PC-3 (cell line): Measurements from ENCODE around the gene GRPR. TPM values are rescaled to one million over a fixed set of nuclear protein-coding genes. Genes with fewer than 3 reads are reported as not detected.

Experiments used
- ATAC-seq: fragments of 200-7000 bp; cut with Tn5 transposase; 2 replicates; pipeline ENCODE4 v1.9.1; 2020; ENCODE audit warnings: mild to moderate bottlenecking, moderate library complexity
- BruUV-seq: library from RNA; stranded (reverse); fragments of 400-500 nt; replicated peaks from 2 replicates; lab custom pipeline; 2021; lab: Mats Ljungman, UMichigan
- CTCF ChIA-PET: fragments of 300-600 bp; sonication (Branson Sonifier 250); formaldehyde crosslinking; loops from one replicate; lab custom pipeline; 2022; ENCODE audit warnings: antibody characterized with exemption; lab: Charles Lee
- POLR2A ChIA-PET: fragments of 300-600 bp; sonication (Branson Sonifier 250); formaldehyde crosslinking; loops from one replicate; lab custom pipeline; 2022; ENCODE audit warnings: antibody characterized with exemption; ENCODE audit not compliant: unreplicated experiment; lab: Charles Lee
- DNase-seq: peaks from one replicate; pipeline ENCODE4 v3.0.0-alpha.2; 2015
- H2AFZ ChIP-seq: fragments of 300-600 bp; sonication (generic); 2 replicates; pipeline ENCODE4 v1.6.0; 2016; ENCODE audit warnings: antibody characterized with exemption, low read length
- H3F3A ChIP-seq: fragments of 300-600 bp; sonication (generic); one replicate; pipeline ENCODE4 v1.6.0; 2017; ENCODE audit warnings: antibody characterized with exemption, low read length, control low read depth, mild to moderate bottlenecking; ENCODE audit not compliant: unreplicated experiment
- H3K27ac ChIP-seq: fragments of 300-600 bp; sonication (generic); 2 replicates; pipeline ENCODE4 v1.5.1; 2016; ENCODE audit warnings: mild to moderate bottlenecking, low read length
- H3K27me3 ChIP-seq: fragments of 300-600 bp; sonication (generic); 2 replicates; pipeline ENCODE4 v1.6.1; 2016; ENCODE audit warnings: low read length, mixed read lengths
- H3K36me3 ChIP-seq: fragments of 300-600 bp; sonication (generic); 2 replicates; pipeline ENCODE4 v1.6.1; 2016; ENCODE audit warnings: low read depth, mixed run types, low read length, mixed read lengths
- H3K4me1 ChIP-seq: fragments of 300-600 bp; sonication (generic); 2 replicates; pipeline ENCODE4 v1.5.1; 2016; ENCODE audit warnings: low read length; ENCODE audit not compliant: insufficient read depth
- H3K4me2 ChIP-seq: fragments of 300-600 bp; sonication (generic); 2 replicates; pipeline ENCODE4 v1.6.0; 2016; ENCODE audit warnings: low read length
- H3K4me3 ChIP-seq: fragments of 300-600 bp; sonication (generic); 2 replicates; pipeline ENCODE4 v1.5.1; 2016; ENCODE audit warnings: mild to moderate bottlenecking, low read length, mixed read lengths
- H3K79me2 ChIP-seq: fragments of 300-600 bp; sonication (generic); 2 replicates; pipeline ENCODE4 v1.6.1; 2017; ENCODE audit warnings: low read length, mixed read lengths
- H3K9ac ChIP-seq: fragments of 300-600 bp; sonication (generic); 2 replicates; pipeline ENCODE4 v1.6.0; 2016; ENCODE audit warnings: mild to moderate bottlenecking, low read length
- H3K9me2 ChIP-seq: fragments of 300-600 bp; sonication (generic); replicated peaks from 2 replicates; pipeline ENCODE4 v1.6.1; 2016; ENCODE audit warnings: mixed run types, low read length, mixed read lengths
- H3K9me3 ChIP-seq: fragments of 300-600 bp; sonication (generic); 2 replicates; pipeline ENCODE4 v1.6.1; 2016; ENCODE audit warnings: low read length, mixed read lengths
- H4K20me1 ChIP-seq: fragments of 300-600 bp; sonication (generic); 2 replicates; pipeline ENCODE4 v1.6.1; 2016; ENCODE audit warnings: low read length, mixed read lengths
- CTCF ChIP-seq: fragments of 300-600 bp; sonication (generic); conservative IDR thresholded peaks from 2 replicates; pipeline ENCODE4 v1.5.1; 2017; ENCODE audit warnings: antibody characterized with exemption, low read depth, mild to moderate bottlenecking, low read length
- EZH2 ChIP-seq: fragments of 300-600 bp; sonication (generic); IDR thresholded peaks from one replicate; pipeline ENCODE4 v1.6.1; 2017; ENCODE audit warnings: antibody characterized with exemption, mild to moderate bottlenecking, low read length; ENCODE audit not compliant: unreplicated experiment
- EZH2phosphoT487 ChIP-seq: fragments of 300-600 bp; sonication (generic); IDR thresholded peaks from 2 replicates; pipeline ENCODE4 v1.6.1; 2018; ENCODE audit warnings: mild to moderate bottlenecking, antibody characterized with exemption, low read length, borderline replicate concordance
- intact Hi-C: fragments of 100-400 bp; cut with micrococcal nuclease; formaldehyde crosslinking; loops from 2 replicates; pipeline ENCODE4 v1.9.0; 2023
- total RNA-seq: library from RNA; depleted of rRNA; stranded (reverse); fragments of >200 nt; gene quantifications from 2 replicates; pipeline ENCODE4 v1.2.3, GENCODE V29; 2014

The GRPR gene
- total RNA-seq, 1 experiment from 2014 or later = 26.5 TPM

- ATAC-seq = no peak
- intact Hi-C loops = no loop called here
- no peaks in the 10 kb centered on the region for H3K9me3 ChIP-seq
Observed at GRCh38 chrX:16162391-16162790, 39.0 kb downstream of the GRPR start.

GRCh38 chrX:16164748-16165147 lies 41.4 kb downstream of the GRPR start:
- no peak overlapping the region for H2AFZ ChIP-seq
- H3K4me3 ChIP-seq = no peak overlapping the region
- ChIA-PET CTCF (no interaction called here), POLR2A (no interaction called here)
- DNase-seq (no peak), ATAC-seq (no peak)
- H3K4me2 ChIP-seq = no peak overlapping the region
- H3K9me3 ChIP-seq = no peaks in the 10 kb centered on the region
- H3K9ac ChIP-seq = no peak overlapping the region
- no peaks in the 10 kb centered on the region for H3K36me3 ChIP-seq
- no peak for TF ChIP-seq CTCF
- no peak for TF ChIP-seq EZH2
- no peak for TF ChIP-seq EZH2phosphoT487
- H4K20me1 ChIP-seq = no peaks in the 10 kb centered on the region
- H3F3A ChIP-seq = no peaks in the 10 kb centered on the region
- H3K27me3 ChIP-seq = no peaks in the 10 kb centered on the region
- H3K9me2 ChIP-seq = no peaks in the 10 kb centered on the region
- intact Hi-C loops = no loop called here
- H3K4me1 ChIP-seq = peaks cover 17% of the 10 kb centered on the region
- no peak overlapping the region for H3K27ac ChIP-seq
- no peaks in the 10 kb centered on the region for H3K79me2 ChIP-seq
- no TSS peak for BruUV-seq

More at GRCh38 chrX:16162391-16162790, 39.0 kb downstream of the GRPR start:
- no TSS peak for BruUV-seq
- H3K4me3 ChIP-seq = no peak overlapping the region
- no peak overlapping the region for H3K4me2 ChIP-seq
- H2AFZ ChIP-seq = no peak overlapping the region
- H4K20me1 ChIP-seq = no peaks in the 10 kb centered on the region
- H3K4me1 ChIP-seq = peaks cover 35% of the 10 kb centered on the region
- CTCF ChIA-PET = no interaction called here
- no peaks in the 10 kb centered on the region for H3K27me3 ChIP-seq
- DNase-seq = no peak
- H3K79me2 ChIP-seq = no peaks in the 10 kb centered on the region
- POLR2A ChIA-PET = no interaction called here
- H3K9ac ChIP-seq = no peak overlapping the region
- H3F3A ChIP-seq = no peaks in the 10 kb centered on the region
- H3K27ac ChIP-seq = no peak overlapping the region
- H3K36me3 ChIP-seq = no peaks in the 10 kb centered on the region
- TF ChIP-seq EZH2 (no peak), CTCF (no peak), EZH2phosphoT487 (no peak)
- H3K9me2 ChIP-seq = no peaks in the 10 kb centered on the region

GRCh38 chrX:16167181-16167580 lies 43.8 kb downstream of the GRPR start, which contains the start of gene MAGEB17:
Gene MAGEB17 (plus strand): TSS chrX:16167481. CDS start chrX:16170383, 2,902 bp downstream.
- Histone ChIP-seq H2AFZ (no peak within 1 kb of the TSS), H3K4me2 (no peak within 1 kb of the TSS), H3K27ac (no peak within 1 kb of the TSS), H3K4me3 (no peak within 1 kb of the TSS), H3K27me3 (no peaks in the 10 kb centered on the region), H3F3A (no peaks in the 10 kb centered on the region), H3K9ac (no peak within 1 kb of the TSS), H3K9me2 (no peaks in the 10 kb centered on the region), H3K4me1 (no peaks in the 10 kb centered on the region), H3K79me2 (no peaks in the 10 kb centered on the region), H3K9me3 (no peaks in the 10 kb centered on the region), H4K20me1 (no peaks in the 10 kb centered on the region), H3K36me3 (no peaks in the 10 kb centered on the region)
- DNase-seq (no peak), ATAC-seq (no peak)
- no TSS peak for BruUV-seq
- intact Hi-C loops = no loop called here
- CTCF ChIA-PET = no interaction called here
- TF ChIP-seq EZH2phosphoT487 = no peak
- no peak for TF ChIP-seq CTCF
- no peak for TF ChIP-seq EZH2
- POLR2A ChIA-PET = no interaction called here
